ENCODE measurements around the gene ACOT13. TPM values are rescaled to one million over a fixed set of nuclear protein-coding genes. Genes with fewer than 3 reads are reported as not detected.
"Not testable (repeated sequence)": the region's sequence is repeated elsewhere in the genome, so short reads cannot be mapped to it uniquely, and the experiment has no call there.

The ACOT13 gene
- polyA plus RNA-seq, 1 donor = 16.2 TPM

DNA sequence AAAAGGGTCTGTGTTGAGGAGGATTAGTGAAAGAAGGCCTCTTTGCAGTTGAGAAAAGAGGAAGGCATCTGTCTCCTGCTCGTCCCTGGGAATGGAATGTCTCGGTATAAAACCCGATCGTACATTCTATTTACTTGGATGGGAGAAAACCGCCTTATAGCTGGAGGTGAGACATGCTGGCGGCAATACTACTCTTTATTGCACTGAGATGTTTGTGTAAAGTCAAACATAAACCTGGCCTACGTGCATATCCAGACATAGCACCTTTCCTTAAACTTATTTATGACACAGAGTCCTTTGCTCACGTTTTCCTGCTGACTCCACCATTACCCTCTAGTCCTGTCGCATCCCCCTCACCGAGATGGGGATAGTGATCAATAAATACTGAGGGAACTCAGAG is 4.6 kb upstream of the ACOT13 start:
- DNase-seq = no peak

DNA sequence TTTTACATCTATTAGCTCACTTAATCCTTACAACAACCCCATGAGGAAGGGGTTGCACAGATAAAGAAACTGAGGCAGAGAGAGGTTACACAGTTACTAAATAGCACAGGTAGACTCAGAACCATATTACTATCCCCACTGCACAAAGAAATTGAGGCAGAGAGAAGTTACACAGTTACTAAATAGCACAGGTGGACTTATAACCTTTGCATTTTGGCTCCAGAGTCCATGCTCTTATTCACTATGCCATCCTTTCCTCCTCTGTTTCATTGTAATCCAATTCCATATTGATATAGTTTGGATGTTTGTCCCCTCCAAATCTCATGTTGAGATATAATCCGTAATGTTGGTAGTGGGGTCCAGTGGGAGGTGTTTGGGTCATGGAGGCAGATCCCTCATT is 3.7 kb upstream of the ACOT13 start:
- no peak for DNase-seq

DNA sequence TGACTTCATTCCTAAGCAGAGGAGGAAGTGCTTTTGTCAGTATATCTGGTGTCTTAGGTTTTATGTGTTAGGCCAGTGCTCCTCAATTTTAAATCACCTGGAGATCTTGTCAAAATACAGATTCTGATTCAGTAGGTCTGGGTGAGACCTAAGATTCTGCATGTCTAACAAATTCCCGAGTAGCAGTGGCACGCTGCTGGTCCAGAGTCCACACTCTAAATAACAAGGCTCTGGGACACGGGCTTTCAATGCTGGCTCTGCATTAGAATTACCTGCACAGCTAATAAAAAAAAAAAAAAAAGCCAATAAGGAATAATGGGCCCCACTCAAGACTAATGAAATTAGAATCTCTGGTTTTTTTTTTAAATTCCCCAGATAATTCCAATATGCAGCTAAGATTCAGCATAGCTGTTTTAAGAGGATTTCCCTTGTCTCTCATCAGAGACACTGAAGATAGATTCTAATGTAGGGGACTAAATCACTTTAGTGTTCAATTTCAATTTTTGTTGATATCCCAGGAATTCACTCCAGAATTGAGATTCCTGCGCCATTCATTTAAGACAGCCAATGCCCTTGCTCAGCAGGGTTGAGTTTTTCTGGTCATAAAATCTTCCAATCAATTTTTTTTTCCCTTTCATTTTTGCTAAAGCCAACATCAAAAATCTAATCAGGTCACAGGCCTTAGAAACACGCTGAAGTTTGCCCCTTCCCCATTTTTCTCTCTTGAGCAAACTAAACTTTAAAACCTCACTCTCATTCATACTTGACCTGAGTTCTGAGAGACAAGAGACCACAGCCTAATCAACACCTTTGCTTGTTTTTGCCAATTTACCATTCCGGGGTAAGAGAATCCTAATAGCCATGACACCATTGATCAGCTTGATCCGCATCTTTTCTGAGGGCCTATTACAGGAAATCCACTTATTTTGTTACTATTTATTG is 2.6 kb upstream of the ACOT13 start:
- no peak for DNase-seq

DNA sequence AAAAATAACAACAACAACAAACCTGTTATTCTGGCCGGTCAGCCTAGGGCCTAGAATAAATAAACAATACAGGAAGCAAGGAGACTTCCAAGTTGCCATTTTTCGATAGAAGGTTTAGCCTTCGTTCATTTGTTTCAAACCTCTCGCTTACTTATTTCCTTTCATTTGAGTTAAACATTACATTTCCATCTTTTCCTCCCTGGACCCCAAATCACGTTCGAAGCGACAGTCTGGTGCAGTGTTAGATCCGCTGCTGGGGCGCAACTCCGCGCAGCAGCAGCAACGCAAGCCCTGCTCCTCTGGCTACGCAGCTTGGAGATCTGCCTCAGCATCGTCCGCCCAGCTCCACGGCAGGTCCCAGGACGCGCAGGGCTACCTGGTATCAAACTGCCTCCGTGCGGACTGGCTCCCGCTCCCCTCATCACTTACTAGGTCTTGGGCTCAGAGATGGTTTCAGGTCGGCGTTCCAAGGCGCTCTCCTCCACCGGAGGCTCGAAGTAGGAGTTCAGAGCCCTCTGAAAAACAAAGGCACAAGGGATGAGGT is 708 bp upstream of the ACOT13 start:
- DNase-seq = no peak

DNA sequence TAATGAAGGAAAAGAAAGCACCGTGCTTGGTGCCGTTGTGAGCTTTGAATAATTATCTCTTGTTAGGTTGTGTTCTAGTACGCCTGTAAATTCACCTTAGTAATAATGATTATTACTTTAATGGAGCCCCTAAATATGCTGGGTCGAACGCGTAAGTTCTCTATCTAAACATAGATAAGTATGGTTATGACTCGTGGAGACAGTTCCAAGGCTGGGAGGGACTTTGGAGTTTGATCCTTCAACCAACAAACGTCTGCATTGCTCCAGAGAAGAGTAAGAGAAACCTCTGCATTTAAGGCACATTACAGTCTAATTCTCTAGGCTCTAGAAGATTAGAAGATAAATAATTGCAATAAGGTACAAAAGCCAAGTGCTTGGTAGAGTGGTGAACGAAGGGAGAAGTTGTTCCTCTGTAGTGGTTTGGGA is 514 bp downstream of the ACOT13 start:
- DNase-seq = peak; percentile 40

DNA sequence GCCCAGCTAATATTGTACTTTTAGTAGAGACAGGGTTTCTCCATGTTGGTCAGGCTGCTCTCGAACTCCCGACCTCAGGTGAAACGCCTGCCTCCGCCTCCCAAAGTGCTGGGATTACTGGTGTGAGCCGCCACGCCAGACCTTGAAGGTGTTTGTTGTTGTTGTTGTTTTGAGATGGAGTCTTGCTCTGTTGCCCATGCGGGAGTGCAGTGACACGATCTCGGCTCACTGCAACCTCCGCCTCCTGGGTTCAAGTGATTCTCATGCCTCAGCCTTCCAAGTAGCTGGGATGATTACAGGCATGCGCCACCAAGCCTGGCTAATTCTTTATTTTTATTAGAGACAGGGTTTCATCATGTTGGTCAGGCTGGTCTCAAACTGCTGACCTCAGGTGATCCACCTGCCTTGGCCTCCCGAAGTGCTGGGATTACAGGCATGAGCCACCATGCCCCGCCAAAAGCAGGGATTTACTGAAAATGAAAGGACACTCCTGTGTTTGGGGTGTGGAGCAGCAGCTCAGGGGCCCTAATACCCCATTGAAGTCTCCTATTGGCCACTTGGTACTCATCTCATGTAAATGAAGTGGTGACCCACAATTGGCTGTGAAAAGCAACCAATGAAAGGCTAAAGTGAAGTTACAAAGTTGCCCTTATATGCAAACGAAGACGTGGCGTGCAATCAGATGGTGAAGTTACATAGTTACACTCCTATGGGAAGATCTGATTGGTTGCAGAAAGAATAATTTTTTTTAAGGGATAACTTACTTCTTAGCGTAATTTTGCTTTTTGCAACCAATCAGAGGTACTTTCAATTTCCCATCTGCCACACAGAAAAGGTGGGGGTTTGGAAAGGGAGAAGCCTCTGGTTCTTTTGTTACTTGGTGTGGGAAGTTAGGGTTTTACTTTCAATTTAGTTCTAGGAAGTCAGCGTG is 1.5 kb downstream of the ACOT13 start:
- DNase-seq = not testable (repeated sequence)

DNA sequence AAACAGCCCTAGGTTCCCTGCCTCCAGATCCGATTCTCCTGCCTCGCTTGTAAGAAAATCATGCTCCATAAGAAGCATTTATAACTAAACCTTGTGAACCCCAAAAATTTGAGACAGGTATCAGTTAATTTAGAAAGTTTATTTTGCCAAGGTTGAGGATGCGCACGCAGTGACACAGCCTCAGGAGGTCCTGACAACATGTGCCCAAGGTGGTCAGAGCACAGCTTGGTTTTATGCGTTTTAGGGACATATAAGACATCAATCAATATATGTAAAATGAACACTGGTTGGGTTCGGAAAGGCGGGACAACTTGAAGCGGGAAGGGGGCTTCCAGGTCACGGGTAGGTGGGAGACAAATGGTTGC is 2.1 kb downstream of the ACOT13 start:
- no peak for DNase-seq

DNA sequence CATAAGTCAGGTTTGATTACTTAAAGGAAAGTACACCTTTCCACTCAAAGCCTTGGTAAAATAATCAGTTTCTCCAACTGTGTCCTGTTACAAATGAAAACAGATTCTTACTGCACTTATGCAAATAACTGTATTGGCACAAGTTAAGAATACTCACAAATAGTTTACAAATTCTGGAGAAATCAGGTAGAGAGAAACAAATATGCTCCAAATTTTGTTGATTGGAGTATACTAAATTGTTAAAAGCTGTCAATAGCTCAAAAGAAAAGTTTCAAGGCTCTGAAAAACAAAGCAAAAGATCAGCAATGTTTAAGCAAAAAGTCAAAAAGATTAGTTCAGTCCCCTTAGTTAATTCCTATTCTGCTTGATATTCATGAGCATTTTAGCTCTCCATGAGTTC is 3.6 kb downstream of the ACOT13 start:
- not testable (repeated sequence) for DNase-seq

DNA sequence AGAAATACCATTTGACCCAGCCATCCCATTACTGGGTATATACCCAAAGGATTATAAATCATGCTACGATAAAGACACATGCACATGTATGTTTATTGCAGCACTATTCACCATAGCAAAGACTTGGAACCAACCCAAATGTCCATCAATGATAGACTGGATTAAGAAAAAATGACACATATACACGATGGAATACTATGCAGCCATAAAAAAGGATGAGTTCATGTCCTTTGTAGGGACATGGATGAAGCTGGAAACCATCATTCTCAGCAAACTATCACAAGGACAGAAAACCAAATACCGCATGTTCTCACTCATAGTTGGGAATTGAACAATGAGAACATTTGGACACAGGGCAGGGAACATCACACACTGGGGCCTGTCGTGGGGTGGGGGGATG is 4.2 kb downstream of the ACOT13 start:
- DNase-seq = not testable (repeated sequence)

DNA sequence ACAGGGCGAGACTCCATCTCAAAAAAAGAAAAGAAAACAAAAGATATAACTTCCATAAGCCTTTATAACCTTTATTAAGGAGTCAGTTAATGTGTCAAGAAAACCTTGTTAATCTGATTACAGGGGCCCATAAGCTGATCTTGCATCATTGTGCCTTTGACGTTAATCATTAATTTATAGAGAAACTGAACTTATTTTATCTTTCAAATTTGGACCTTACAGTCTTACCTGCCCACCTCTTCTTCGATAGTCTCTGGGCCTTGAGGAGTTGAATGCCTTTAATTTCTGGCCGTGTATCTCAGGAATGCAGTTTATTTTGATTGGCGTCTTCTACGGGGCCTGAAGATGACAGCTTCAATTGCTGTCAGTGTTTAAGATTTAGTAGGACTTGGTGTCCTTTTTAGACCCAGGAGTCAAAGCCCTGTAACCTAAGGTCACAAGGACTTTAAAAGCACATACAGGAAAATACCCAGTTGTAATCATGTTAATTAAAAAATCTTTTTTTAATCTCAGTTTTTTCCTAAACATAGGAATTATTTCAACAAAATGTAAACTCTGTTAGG is 5.8 kb downstream of the ACOT13 start:
- DNase-seq = no peak

DNA sequence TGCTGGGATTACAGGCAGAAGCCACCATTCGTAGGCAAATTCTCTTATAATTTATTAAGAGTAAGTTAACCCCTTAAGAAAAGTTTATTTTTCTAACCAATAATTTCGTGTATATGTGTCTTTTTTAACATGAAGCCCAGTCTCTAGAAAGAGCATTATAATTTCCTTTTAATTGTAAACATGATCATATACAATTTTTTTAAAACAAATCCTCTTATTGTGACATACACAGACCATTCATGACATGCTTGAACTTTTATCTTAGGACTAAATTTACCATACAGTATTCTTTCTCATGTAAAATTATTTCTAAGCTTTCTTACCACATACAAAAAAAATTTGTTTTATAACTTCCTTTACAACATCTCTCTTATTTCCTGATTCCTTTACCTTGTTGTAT is 6.7 kb downstream of the ACOT13 start:
- no peak for DNase-seq

DNA sequence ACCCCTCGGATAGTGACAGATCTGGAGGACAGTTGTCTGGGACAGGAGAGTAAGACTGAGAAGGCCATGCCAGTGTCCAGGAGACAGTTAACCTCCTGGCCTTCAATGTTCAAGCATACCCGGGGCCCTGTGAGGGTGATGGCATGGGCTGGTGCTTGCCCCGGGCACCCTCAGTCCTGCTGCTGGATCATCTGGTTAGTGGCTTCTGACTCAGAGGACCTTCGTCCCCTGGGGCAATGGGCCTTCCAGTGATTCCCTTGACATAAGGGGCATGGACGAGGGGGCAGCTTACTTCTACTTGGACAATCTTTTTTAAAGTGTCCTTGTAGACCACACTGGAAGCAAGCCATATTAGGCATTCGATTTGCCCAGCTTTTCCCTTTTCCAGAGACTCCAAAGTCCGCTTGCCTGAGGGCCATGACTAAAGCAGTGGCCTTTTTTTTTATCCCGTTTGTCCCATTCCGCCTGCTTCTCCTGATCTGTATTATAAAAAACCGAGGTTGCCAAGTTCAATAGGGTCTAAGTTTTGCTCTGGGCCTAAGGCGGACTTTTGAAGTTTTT is 12.0 kb downstream of the ACOT13 start:
- DNase-seq = not testable (repeated sequence)

DNA sequence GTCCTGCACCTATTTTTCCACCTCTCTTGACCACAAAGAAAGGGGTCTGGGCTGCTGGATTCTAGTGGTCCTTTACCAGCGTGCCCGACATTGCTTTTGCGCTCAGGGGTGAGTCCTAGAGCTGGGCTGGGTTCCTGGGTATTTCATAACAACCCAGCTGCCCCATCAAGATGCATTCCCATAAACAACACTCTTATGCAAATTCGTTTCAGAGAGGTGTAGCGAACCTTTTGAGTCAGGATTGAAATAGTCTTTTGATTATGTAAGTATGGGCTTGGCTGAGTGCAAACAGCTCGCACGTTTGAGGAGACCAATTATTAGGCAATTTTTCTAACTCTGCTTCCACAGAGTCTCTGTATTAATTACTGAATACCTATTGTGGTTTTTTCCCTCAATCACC is 13.7 kb downstream of the ACOT13 start:
- DNase-seq = no peak

DNA sequence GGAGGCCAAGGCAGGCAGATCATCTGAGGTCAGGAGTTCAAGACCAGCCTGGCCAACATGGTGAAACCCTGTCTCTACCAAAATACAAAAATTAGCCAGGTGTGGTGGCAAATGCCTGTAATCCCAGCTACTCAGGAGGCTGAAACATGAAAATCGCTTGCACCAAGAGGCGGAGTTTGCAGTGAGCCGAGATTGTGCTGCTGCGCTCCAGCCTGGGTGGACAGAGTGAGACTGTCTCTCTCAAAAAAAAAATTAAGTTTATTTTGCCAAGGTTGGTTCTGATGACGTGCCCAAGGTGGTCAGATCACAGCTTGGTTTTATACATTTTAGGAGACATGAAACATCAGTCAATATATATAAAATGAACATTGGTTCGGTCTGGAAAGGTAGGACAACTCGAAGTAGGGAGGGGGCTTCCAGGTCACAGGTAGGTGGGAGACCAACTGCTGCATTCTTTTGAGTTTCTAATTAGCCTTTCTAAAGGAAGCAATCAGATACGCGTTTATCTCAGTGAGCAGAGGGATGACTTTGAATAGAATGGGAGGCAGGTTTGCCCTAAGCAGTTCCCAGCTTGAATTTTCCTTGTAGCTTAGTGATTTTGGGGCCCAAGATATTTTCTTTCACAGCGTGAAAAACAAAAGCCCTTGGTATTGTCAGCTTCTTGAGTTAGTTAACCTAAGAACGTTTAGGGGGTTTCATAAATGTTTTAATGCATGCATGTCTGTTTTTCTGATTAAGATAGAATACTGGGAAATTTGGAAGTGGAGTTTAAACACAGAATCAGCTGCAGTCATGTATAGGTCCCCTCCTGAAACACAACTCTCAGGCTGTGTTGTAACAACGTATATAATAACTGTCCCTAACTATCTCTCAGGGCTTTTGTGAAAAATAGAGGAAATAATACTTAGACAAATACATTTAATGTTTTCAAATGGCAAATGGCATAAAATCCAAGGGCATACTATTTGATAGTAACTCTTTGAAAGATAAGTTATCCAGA is 16.7 kb downstream of the ACOT13 start:
- DNase-seq = no peak

DNA sequence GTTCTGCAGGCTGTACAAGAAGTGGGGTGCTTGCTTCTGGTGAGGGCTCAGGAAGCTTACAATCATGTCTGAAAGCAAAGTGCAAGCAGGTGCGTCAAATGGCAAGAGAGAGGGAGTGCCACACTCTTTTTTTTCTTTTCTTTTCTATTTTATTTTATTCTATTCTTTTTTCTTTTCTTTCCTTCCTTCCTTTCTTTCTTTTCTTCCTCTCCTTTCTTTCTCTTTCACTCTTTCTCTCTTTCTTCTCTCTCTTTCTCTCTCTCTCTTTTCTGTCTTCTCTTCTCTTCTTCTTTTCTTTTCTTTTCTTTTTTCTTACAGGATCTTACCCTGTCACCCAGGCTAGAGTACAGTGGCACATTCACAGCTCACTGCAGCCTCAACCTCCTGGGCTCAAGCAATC is 19.5 kb downstream of the ACOT13 start:
- no peak for DNase-seq

DNA sequence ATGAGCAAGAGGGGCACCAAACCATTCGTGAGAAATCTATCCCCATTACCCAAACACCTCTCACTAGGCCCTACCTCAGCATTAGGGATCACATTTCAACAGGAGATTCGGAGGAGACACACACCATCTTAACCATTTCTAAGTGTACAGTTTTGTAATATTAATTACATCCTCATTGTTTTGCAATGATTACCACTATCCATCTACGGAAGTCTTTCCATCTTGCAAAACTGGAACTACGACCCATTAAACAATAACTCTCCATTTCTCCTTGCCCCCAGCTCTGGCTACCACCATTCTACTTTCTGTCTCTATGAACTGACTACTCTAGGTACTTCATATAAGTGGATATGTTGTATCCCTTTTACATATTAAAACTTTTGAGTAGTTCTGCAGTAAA is 20.1 kb downstream of the ACOT13 start:
- no peak for DNase-seq

DNA sequence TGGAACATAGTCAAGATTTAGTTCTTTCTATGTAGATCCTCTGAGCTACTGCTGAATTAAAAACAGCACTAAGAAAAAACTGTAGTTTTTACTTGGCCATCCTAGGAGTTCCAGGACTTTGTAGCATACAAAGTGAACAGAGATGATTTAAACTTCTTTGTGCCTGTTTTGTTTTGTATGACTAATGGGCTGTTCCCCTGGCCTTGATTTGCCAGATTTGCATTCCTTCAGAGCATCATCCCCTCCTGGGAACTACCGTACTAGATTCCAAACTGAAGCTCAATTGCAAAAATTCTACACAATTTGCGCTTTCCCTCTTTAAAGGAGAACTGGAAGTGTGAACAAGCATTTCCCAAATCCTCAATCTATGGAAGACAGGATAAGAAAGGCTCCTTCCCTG is 23.1 kb downstream of the ACOT13 start:
- no peak for DNase-seq

DNA sequence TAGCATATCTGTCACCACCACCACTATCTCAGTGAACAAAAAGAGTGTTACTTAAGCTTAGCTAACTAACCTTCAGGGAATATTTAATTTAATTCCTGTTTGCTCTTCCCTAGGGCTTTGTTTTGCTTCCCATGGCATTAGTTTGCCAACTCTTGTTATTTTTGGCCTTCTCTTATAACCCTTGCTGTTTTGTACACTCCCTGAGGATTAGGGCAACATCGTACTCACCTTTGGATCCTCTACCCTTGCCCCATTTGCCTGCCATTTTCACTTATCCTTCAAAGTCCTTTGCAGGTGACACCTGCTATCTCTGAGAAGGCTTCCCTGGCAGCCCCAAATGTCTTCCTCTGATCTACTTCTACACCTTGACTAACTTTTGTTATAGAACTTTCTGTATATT is 23.7 kb downstream of the ACOT13 start:
- DNase-seq = no peak

DNA sequence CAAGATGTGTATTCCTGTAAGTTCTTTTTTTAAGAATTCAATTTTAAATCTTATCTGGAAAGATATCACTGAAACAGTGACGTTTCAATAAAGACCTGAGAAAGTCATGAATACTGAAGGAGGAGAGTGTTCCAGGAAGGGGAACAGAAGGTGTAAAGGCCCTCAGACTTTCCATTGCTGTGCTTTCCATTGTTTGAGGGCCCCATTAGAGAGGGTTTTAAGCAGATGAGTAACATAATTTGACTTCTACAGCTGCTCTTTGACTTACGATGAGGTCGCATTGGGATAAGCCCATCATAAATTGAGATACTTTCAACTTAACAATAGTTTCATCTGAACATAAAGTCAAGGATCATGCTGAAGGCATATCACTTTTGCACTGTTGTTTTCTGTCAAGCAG is 24.7 kb downstream of the ACOT13 start:
- DNase-seq = no peak

DNA sequence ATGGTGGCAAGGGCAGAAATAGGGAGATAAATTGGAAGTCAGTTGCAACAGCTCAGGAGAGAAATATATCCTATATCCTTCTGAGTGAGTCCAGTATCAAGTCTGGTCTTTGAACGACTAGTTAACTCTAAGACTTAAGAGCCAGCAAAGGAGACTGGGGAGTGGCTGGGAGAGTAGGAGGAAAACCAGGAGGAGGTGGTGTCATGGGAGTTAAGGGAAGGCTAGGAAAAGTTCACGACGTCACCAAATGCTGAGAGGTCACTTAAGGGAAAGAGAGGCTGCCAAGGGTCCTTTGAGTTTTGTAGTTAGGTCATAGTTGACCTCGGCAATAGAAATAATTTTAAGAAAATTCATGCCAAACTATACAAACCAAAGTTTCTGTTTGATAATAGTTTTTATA is 25.1 kb downstream of the ACOT13 start:
- DNase-seq = no peak

DNA sequence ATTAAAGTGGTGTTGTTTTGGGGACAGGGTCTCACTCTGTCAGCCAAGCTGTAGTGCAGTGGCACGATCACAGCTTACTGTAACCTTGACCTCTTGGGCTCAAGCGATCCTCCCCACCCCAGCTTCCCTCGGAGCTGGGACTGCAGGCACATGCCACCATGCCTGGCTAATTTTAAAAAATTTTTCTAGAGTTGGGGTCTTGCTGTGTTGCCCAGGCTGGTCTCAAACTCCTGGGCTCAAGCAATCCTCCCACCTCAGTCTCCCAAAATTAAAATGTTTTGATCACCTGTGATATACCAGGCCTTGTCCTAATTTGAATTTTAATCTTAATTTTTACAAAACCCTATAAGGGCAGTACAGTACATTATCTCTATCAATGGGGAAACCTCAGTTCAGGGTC is 25.5 kb downstream of the ACOT13 start:
- DNase-seq = no peak

Measured in hindlimb muscle (tissue), 1 donor.